ENCODE data around the gene CLOCK.

CLOCK gene

GRCh38 chr4:55503169-55503568 is 43.5 kb downstream of the CLOCK start:
- H3K36me3 ChIP-seq (replicated peaks; ENCODE audit: low read depth, low read length), result no peaks in the 10 kb centered on the region
- H3K9me3 ChIP-seq (ENCODE audit: insufficient read depth, low read length), result no peaks in the 10 kb centered on the region
- H3K4me3 ChIP-seq (ENCODE audit: low read length), result no peak overlapping the region
- H3K79me2 ChIP-seq (ENCODE audit: low read length), result peaks cover 10% of the 10 kb centered on the region
- H2AFZ ChIP-seq (ENCODE audit: low read depth, low read length), result no peak overlapping the region
- no peaks in the 10 kb centered on the region for H3K27me3 ChIP-seq (ENCODE audit: low read depth, low read length)
- TF ChIP-seq CTCF (IDR thresholded peaks at IDR 0.05; ENCODE audit: low read depth, low read length) (no peak), EZH2phosphoT487 (IDR thresholded peaks at IDR 0.05; ENCODE audit: low read depth) (no peak)
- no peak overlapping the region for H3K9ac ChIP-seq (ENCODE audit: low read length)
- H3K4me2 ChIP-seq (ENCODE audit: low read length), result no peak overlapping the region
- H4K20me1 ChIP-seq (ENCODE audit: insufficient read depth, low read length), result no peaks in the 10 kb centered on the region
- H3K27ac ChIP-seq (ENCODE audit: low read length), result no peak overlapping the region
- H3K4me1 ChIP-seq (ENCODE audit: low read length), result peaks cover 7% of the 10 kb centered on the region; the same call in 1 of the 2 replicates

GRCh38 chr4:55500072-55500471 is 46.6 kb downstream of the CLOCK start:
- no peaks in the 10 kb centered on the region for H4K20me1 ChIP-seq (ENCODE audit: insufficient read depth, low read length)

GRCh38 chr4:55499495-55499894 is 47.2 kb downstream of the CLOCK start:
- no peak overlapping the region for H3K4me3 ChIP-seq (ENCODE audit: low read length)
- peaks cover 7% of the 10 kb centered on the region; the same call in 1 of the 2 replicates for H3K4me1 ChIP-seq (ENCODE audit: low read length)
- H3K27ac ChIP-seq (ENCODE audit: low read length), result no peak overlapping the region
- H2AFZ ChIP-seq (ENCODE audit: low read depth, low read length), result no peak overlapping the region
- H3K27me3 ChIP-seq (ENCODE audit: low read depth, low read length), result no peaks in the 10 kb centered on the region
- no peaks in the 10 kb centered on the region for H4K20me1 ChIP-seq (ENCODE audit: insufficient read depth, low read length)
- H3K36me3 ChIP-seq (replicated peaks; ENCODE audit: low read depth, low read length), result peaks cover 2% of the 10 kb centered on the region
- TF ChIP-seq CTCF (IDR thresholded peaks at IDR 0.05; ENCODE audit: low read depth, low read length) (no peak), EZH2phosphoT487 (IDR thresholded peaks at IDR 0.05; ENCODE audit: low read depth) (no peak)
- no peak overlapping the region for H3K9ac ChIP-seq (ENCODE audit: low read length)
- H3K4me2 ChIP-seq (ENCODE audit: low read length), result no peak overlapping the region
- H3K79me2 ChIP-seq (ENCODE audit: low read length), result peaks cover 10% of the 10 kb centered on the region
- H3K9me3 ChIP-seq (ENCODE audit: insufficient read depth, low read length), result no peaks in the 10 kb centered on the region

More at GRCh38 chr4:55500072-55500471, 46.6 kb downstream of the CLOCK start:
- Histone ChIP-seq H3K4me2 (ENCODE audit: low read length) (no peak overlapping the region), H2AFZ (ENCODE audit: low read depth, low read length) (no peak overlapping the region), H3K79me2 (ENCODE audit: low read length) (peaks cover 10% of the 10 kb centered on the region), H3K27me3 (ENCODE audit: low read depth, low read length) (no peaks in the 10 kb centered on the region), H3K4me1 (ENCODE audit: low read length) (peaks cover 7% of the 10 kb centered on the region; the same call in 1 of the 2 replicates), H3K36me3 (replicated peaks; ENCODE audit: low read depth, low read length) (no peaks in the 10 kb centered on the region), H3K4me3 (ENCODE audit: low read length) (no peak overlapping the region), H3K9ac (ENCODE audit: low read length) (no peak overlapping the region), H3K9me3 (ENCODE audit: insufficient read depth, low read length) (no peaks in the 10 kb centered on the region), H3K27ac (ENCODE audit: low read length) (no peak overlapping the region)
- TF ChIP-seq EZH2phosphoT487 (IDR thresholded peaks at IDR 0.05; ENCODE audit: low read depth), result no peak
- no peak for TF ChIP-seq CTCF (IDR thresholded peaks at IDR 0.05; ENCODE audit: low read depth, low read length)

GRCh38 chr4:55498051-55498450 is 48.7 kb downstream of the CLOCK start:
- no peak overlapping the region for H3K4me2 ChIP-seq (ENCODE audit: low read length)
- no peaks in the 10 kb centered on the region for H3K27me3 ChIP-seq (ENCODE audit: low read depth, low read length)
- peaks cover 7% of the 10 kb centered on the region for H3K36me3 ChIP-seq (replicated peaks; ENCODE audit: low read depth, low read length)
- peaks cover 10% of the 10 kb centered on the region for H3K79me2 ChIP-seq (ENCODE audit: low read length)
- H3K4me3 ChIP-seq (ENCODE audit: low read length), result no peak overlapping the region
- no peak overlapping the region for H3K9ac ChIP-seq (ENCODE audit: low read length)
- TF ChIP-seq EZH2phosphoT487 (IDR thresholded peaks at IDR 0.05; ENCODE audit: low read depth) (no peak), CTCF (IDR thresholded peaks at IDR 0.05; ENCODE audit: low read depth, low read length) (no peak)
- H2AFZ ChIP-seq (ENCODE audit: low read depth, low read length), result no peak overlapping the region
- H3K9me3 ChIP-seq (ENCODE audit: insufficient read depth, low read length), result no peaks in the 10 kb centered on the region
- H3K4me1 ChIP-seq (ENCODE audit: low read length), result peaks cover 7% of the 10 kb centered on the region; the same call in 1 of the 2 replicates
- no peaks in the 10 kb centered on the region for H4K20me1 ChIP-seq (ENCODE audit: insufficient read depth, low read length)
- no peak overlapping the region for H3K27ac ChIP-seq (ENCODE audit: low read length)

All from OCI-LY3 (cell line).